ENCODE data around the gene SLX4IP. TPM values are rescaled to one million over a fixed set of nuclear protein-coding genes. Genes with fewer than 3 reads are reported as not detected.
"Not testable (repeated sequence)": the region's sequence is repeated elsewhere in the genome, so short reads cannot be mapped to it uniquely, and the experiment has no call there.

Gene SLX4IP
- total RNA-seq, 2 donors from 2014 or later, result 6.4 to 7.7 TPM

DNA sequence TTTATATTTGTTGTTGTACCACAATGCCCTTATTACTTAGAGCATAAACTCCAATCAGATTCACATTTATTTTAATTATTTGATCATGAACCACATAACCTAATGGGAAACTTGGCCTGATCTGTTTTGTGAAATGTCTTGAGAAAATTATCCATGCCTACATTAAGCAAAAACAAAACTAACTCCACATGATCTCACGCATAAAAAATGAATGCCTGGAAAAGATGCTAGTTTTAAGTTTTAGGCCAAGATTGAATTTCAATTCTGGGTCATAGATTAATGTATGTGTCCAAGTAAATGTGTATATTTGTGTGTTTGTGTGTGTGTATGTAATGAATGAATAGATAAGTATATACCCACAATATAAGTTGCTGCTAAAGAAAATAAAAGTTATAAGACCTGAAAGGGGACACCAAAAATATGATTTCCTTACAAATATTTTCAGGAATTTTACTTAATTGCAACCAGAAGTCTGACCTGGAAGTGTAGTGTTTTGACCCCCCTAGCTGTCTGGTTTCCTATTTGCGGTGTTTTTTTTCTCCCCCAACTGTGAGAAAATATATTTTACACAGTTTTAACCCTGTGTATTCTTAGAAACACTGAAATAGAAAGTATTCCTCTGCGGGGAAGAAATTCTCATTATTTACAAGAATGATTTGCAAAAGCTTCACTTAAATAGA is 141.4 kb downstream of the SLX4IP start:
- ATAC-seq (no peak), DNase-seq (no peak)
- intact Hi-C loops (cut with DNase I, micrococcal nuclease), result no loop called here

DNA sequence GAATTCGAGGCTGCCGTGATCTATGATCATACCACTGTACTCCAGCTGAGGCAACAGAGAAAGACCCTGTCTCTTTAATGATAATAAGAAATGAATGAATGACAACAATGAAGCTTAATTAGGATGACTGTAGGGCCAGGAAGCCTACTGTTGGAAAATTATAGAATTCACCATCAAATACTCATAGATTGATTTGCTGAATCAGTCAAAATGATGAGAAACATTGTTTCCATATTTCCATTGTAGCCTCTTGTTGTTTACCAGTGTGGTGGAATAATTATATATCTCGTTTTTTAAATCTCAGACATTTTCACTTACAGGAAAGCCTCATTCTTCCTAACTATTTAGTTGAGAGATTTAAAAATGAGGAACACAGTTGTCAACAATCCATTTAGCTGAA is 142.5 kb downstream of the SLX4IP start:
- intact Hi-C loops (cut with DNase I, micrococcal nuclease), result no loop called here
- DNase-seq, result no peak
- no peak for ATAC-seq

DNA sequence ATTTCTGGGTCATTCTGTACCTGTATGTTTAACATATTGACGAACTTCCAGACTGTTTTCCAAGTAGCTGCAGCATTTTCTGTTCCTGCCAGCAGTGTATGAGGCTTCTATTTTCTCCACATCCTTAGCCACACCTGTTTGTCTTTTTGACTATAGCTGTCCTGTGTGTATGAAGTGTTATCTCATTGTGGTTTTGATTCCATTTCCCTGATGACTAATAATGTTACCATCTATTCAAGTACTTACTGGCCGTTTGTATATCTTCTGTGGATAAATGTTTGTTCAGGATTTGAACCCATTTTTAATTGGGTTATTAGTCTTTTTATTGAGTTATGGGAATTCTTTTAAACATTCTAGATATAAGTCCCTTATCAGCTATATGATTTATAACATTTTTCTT is 143.5 kb downstream of the SLX4IP start:
- DNase-seq (no peak), ATAC-seq (no peak)
- intact Hi-C loops (cut with DNase I, micrococcal nuclease), result no loop called here

DNA sequence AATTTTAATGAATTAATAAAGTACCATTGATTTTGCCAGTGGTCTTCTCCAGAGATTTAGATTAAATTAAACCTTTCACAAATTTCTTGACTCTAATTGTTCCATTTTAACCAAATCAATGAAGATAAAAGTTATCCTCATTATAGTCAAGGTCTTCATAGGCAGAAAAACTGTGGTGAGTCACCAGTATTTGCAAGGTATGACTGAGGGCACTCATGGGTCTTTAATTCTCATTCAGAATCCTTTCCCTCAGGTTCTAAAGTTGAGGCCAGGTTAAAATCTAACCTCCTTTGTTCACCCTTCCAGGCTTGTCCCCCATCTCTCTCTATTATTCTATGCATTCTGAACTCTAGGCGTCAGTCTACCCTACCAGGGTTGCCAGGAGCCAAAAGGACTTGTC is 144.8 kb downstream of the SLX4IP start:
- DNase-seq, result no peak
- intact Hi-C loops (cut with DNase I, micrococcal nuclease), result no loop called here
- no peak for ATAC-seq

GRCh38 chr20:10580700-10581099 is 145.6 kb downstream of the SLX4IP start:
- DNase-seq (no peak), ATAC-seq (no peak)
- intact Hi-C loops (cut with DNase I, micrococcal nuclease), result no loop called here

DNA sequence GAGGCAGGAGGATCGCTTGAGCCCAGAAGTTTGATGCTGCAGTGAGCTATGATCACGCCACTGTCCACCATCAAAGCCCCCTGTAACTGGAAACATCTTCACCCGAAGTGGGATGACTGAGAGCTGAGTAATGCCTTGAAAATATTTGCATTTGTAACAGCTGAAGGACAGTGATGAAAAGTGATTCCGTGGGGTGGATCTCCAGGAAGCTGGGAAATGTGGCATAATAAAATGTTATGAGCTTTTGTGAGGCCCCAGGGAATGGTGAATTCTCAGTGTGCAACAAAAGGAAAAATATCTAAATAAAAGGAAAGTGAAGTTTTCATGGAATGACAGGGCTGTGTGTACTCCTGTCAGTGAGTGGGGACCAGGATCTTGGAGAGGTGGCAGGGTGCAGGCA is 146.7 kb downstream of the SLX4IP start:
- ATAC-seq (peak; percentile 32), DNase-seq (no peak)
- intact Hi-C loops (cut with DNase I, micrococcal nuclease), result no loop called here

DNA sequence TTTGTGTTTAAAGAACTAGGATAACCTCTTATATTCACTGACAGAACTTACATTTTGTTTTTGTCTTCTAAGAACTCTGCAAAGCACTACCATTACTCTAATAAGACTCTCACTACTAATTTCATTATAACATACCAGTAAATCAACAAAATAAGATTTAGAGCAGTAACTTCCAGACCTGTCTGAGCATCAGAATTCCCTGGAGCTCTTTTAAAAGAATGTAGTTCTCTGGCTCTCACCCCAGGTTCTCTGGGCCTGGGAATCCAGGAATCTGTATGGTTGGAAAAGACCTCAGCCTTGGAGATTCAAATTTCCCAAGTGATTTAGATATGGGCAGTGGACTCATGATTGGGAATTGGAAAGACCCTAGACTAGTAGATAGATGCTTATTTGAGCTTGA is 149.3 kb downstream of the SLX4IP start:
- intact Hi-C loops (cut with DNase I, micrococcal nuclease), result no loop called here
- DNase-seq (no peak), ATAC-seq (no peak)

- DNase-seq (no peak), ATAC-seq (no peak)
- intact Hi-C loops (cut with DNase I, micrococcal nuclease), result no loop called here
These were observed 150.2 kb downstream of the SLX4IP start for GRCh38 chr20:10585308-10585707.

DNA sequence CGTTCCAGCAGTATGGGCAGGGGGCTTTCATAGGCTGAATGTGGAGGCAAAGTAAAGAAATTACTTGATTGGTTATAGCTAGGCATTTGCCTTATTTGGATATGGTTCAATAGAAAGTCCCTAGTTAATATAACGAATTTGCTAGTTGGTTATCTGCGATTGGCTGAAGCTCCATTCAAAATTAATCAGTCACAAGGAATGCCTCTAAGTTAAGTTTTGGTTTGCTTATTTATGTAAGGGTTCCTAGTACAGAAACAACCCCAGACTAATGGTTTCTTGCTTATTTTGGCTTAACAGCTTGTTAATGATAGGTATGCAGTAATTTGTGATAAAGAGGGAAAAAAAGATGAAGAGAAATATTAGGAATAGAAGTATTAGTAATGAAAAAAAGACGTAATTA is 151.2 kb downstream of the SLX4IP start:
- intact Hi-C loops (cut with DNase I, micrococcal nuclease), result no loop called here
- no peak for ATAC-seq
- DNase-seq, result no peak

DNA sequence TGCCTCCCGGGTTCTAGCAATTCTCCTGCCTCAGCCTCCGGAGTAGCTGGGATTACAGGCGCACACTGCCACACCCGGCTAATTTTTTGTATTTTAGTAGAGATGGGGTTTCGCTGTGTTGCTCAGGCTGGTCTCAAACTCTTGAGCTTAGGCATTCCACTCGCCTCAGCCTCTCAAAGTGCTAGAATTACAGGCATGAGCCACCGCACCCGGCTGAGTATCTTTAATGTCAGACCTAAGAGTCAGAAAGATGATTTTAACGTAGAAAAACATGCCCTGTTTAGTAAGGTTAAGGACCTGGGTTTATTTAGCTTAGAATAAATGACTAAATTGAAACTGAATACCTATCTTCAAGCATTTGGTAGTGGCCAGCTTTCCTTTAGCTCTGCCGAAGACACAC is 155.3 kb downstream of the SLX4IP start:
- intact Hi-C loops (cut with DNase I, micrococcal nuclease); ATAC-seq; DNase-seq: not testable (repeated sequence)

GRCh38 chr20:10590950-10591671 is 156.0 kb downstream of the SLX4IP start:
- DNase-seq (no peak), ATAC-seq (no peak)
- intact Hi-C loops (cut with DNase I, micrococcal nuclease), result no loop called here

DNA sequence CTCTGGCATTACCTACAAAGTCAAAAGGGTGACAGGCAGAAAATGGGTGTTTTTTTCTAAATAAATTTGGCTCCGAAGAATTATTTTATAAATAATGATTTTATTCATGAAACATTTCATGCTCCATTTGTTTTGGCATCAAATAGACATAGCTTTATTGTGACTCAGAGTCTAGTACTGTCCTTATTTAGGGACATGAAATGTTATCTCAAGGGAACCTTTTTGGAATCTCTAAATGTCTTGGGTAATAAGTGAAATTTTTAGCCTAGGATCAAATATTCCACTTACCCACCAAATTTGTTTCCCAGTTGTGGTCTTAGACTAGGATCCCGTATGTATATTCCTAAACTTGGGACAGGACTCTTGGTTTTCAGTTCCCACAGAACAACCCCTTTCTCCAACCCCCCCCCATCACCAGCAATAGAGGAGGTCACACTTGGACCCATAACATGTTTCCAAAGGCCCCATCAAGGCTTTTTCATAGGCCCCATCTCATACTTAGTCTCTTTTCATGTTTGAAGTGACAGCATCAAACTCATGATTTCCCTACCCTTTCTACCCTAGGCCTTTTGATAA is 156.9 kb downstream of the SLX4IP start:
- no peak for ATAC-seq
- intact Hi-C loops (cut with DNase I, micrococcal nuclease), result no loop called here

GRCh38 chr20:10594296-10594868 is 159.3 kb downstream of the SLX4IP start:
- intact Hi-C loops (cut with DNase I, micrococcal nuclease), result no loop called here
- no peak for DNase-seq
- no peak for ATAC-seq

More for the DNA sequence above, 156.9 kb downstream of the SLX4IP start:
- DNase-seq, result no peak

GRCh38 chr20:10595266-10595665 is 160.2 kb downstream of the SLX4IP start:
- ATAC-seq, result no peak
- intact Hi-C loops (cut with DNase I, micrococcal nuclease), result no loop called here

DNA sequence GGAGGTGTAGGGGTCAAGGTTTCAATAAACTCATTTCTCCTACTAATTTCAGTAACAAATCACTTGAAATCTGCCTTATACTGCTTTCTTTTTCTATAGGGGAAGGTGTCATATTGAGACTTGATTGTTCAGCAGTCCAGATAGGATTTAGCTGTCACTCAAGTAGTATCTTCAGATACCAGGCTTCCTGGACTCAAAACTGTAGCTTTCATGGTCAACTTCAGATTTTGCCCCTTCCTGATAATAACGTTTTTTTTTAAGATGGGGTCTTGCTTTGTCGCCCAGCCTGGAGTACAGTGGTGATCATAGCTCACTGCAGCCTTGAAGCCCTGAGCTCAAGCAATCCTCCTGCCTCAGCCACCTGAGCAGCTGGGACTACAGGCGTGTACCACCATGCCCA is 160.9 kb downstream of the SLX4IP start:
- DNase-seq (no peak), ATAC-seq (no peak)
- intact Hi-C loops (cut with DNase I, micrococcal nuclease), result no loop called here

More at GRCh38 chr20:10595266-10595665, 160.2 kb downstream of the SLX4IP start:
- no peak for DNase-seq

DNA sequence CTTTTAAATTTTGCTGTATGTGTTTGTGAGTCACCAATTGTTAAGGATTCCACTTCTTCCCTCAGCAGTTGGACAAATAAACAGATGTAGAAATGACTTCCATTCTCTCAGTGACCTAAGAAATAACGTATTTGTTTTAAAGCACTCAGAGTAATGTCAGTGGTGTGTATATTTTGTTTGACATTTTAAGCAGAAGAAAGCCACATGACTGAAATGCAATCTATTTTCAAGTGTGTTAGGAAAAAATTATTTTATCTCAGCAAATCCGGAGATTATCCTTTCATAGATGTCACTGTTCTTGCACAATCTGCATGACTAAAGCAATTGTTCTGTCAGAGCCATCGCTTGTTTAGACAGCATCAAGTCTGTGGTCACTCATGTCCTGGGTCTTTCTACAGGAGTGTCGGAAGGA is 161.6 kb downstream of the SLX4IP start:
- DNase-seq, result no peak
- no peak for ATAC-seq
- intact Hi-C loops (cut with DNase I, micrococcal nuclease), result no loop called here

GRCh38 chr20:10597637-10598036 is 162.5 kb downstream of the SLX4IP start:
- intact Hi-C loops (cut with DNase I, micrococcal nuclease), result no loop called here
- no peak for DNase-seq
- ATAC-seq, result no peak

DNA sequence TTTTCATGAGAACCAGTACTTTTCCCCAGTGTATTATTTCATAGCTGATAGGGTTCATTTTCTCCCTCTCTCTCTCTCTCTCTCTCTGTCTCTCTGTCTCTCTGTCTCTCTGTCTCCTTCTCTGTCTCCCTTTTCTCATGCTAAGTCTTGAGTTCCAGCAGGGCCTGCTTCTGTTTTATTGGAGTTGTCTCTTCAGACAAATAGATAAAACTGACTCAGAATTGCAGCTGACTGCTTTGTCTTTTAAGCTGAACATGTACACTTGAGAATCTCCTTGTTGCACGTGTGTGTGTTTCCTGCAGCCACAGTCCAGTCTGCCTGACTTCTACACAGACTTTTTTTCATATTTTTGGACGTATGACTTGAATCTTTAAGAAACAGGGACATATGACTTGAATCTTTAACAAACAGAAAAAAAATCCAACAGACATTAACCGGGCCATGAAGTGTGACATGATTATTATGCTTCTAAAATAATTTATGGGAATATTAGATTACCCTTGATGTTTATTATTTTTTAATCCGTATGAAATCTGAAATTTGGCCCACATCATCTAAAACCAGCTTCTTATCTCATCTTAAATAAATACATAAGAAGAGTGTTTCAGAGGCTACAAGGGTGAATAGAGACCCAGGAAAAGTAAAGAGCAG is 167.2 kb downstream of the SLX4IP start:
- intact Hi-C loops (cut with DNase I, micrococcal nuclease), result no loop called here
- DNase-seq (no peak), ATAC-seq (no peak)

GRCh38 chr20:10603378-10603777 is 168.3 kb downstream of the SLX4IP start:
- intact Hi-C loops (cut with DNase I, micrococcal nuclease), result no loop called here
- DNase-seq, result no peak
- ATAC-seq, result no peak
